Frontal cortex (tissue), 4 donors: ENCODE results near the gene SYNGR4. TPM values are rescaled to one million over a fixed set of nuclear protein-coding genes. Genes with fewer than 3 reads are reported as not detected.

Source experiments
- DNase-seq, 2 donors: peaks; one replicate each; pipeline ENCODE4 v3.0.0; 2012; ENCODE audit warnings: low spot score in 2 of 2
- FAIRE-seq: peaks from 2 replicates; lab custom pipeline; 2012; peaks lifted over from hg19 to GRCh38; lab: Jason Lieb, UNC
- total RNA-seq: library from RNA; depleted of rRNA; stranded (reverse); fragments of >200 nt; gene quantifications from one replicate; pipeline ENCODE4 v1.2.3, GENCODE V29; 2014
- donor health status: control.
- donor health status: control.
- donor health status: control.

SYNGR4 gene
- total RNA-seq, 1 donor from 2014 or later, result not detected

DNA sequence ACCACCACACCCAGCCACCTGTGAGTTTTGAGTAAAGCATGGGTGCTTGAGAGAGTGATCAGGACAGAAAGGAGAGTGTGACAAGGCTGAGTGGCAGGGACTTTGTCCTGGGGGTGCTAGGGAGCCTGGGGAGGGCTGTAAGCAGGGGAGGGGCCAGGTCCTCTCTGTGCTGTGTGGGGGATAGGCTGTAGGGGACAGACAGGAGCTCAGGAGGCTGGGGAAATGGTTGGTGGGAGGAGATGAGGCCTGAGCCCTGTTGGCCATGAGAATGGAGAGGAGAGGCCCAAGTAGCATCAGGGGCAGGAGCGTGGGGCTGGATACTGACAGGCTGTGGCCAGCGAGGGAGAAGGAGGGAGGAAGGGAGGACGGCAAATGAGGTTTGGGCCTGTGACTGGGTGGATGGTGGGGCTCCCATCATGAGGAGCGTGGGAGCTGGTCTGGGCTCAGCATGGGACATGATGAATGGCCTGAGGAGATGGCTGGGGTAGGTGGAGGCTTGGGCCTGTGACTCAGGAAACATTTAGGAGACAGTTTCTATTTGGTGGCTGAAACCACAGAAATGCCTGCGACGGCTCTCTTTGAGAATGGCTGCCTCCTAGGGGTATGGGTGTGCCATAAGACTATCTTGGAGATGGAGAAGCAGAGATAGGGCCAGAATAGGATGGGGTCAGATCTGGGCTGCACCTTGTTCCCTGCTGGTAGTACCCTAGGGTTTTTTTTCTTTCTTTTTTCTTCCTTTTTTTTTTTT lies 54.3 kb downstream of the SYNGR4 start:
- FAIRE-seq, result no peak
- no peak for DNase-seq

DNA sequence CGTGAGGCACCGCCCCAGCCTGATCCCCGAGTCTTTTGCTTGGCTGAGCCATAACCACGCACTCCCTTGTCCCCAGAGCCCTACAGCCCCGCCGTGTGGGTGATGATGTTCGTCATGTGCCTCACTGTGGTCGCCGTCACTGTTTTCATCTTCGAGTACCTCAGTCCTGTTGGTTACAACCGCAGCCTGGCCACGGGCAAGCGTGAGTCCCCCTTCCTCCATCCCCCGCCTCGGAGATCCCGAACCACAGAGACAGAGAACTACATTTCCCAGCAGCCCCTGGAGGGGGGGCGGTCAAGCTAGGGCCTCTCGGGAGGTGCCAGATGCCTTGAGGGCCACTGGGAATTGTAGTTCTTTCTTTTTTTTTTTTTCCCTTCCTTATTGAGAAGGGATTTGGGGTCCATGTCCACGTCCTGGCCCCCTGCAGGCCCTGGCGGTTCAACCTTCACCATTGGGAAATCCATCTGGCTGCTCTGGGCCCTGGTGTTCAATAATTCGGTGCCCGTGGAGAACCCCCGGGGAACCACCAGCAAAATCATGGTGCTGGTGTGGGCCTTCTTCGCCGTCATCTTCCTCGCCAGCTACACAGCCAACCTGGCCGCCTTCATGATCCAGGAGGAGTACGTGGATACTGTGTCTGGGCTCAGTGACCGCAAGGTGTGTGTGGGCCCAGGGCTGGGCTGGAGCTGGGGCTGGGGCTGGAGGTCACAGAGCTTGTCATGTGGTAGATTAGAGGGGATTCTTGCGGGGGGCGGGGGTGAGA lies 55.2 kb downstream of the SYNGR4 start:
- FAIRE-seq (no peak), DNase-seq (peak in 1 of 2 donors; percentile 55)

DNA sequence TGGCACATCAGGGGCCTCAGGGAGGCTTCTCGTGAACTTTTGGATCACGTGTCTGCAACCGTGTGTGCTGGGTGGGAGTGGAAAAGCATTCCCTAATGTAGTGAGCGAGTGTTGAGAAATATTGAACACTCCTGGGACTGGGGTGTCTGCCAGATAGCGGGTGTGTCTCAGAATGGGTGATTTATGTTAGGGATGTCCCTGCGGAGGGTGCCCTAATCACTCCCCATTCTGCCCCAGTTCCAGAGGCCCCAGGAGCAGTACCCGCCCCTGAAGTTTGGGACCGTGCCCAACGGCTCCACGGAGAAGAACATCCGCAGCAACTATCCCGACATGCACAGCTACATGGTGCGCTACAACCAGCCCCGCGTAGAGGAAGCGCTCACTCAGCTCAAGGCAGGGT lies 57.4 kb downstream of the SYNGR4 start:
- DNase-seq (no peak), FAIRE-seq (no peak)

DNA sequence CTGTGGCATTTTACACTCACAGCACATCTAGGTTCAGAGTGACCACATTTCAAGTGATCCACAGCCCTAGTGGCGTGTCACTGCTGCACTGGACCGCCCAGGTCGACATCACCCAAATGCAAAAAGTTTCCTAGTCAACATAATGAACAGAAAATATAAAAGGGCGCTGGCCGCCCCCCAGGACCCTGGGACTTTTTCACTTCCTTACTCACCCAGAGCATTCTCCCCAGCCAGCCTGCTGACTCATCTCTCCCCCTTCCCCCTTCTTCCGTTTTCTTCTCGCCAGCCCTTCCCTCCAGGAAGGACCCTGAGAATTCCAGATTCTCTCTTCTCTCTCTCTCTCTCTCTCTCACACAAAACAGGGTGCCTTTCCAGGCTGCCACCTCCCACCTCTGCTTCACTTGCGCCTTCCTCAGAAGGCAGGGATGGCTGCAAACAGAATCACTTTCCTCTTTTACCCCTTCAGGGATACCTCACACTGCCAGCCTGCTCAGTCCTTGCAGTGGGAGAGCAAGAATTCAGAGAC lies 60.6 kb downstream of the SYNGR4 start:
- no peak for DNase-seq
- no peak for FAIRE-seq

Other genes starting within 250 kb of the SYNGR4 start
- gene LIG1, start 194.0 kb upstream of the SYNGR4 start, total RNA-seq, result 17.9 TPM
- 2.0 TPM for gene ZSWIM9, start 193.7 kb upstream of the SYNGR4 start, total RNA-seq
- gene CARD8, start 108.5 kb upstream of the SYNGR4 start, total RNA-seq, result 12.6 TPM
- 6.9 TPM for gene ZNF114, start 94.3 kb upstream of the SYNGR4 start, total RNA-seq
- 3.7 TPM for gene EMP3, start 38.8 kb upstream of the SYNGR4 start, total RNA-seq
- gene TMEM143, start 427 bp upstream of the SYNGR4 start, total RNA-seq, result 3.7 TPM
- gene KDELR1, start 27.2 kb downstream of the SYNGR4 start, total RNA-seq, result 21.6 TPM
- 2.9 TPM for gene GRIN2D, start 29.3 kb downstream of the SYNGR4 start, total RNA-seq
- 6.9 TPM for gene GRWD1, start 81.6 kb downstream of the SYNGR4 start, total RNA-seq
- 0.82 TPM for gene KCNJ14, start 91.2 kb downstream of the SYNGR4 start, total RNA-seq
- 78.3 TPM for gene CYTH2, start 105.0 kb downstream of the SYNGR4 start, total RNA-seq
- gene LMTK3, start 147.5 kb downstream of the SYNGR4 start, total RNA-seq, result 10.6 TPM
- gene SULT2B1, start 187.8 kb downstream of the SYNGR4 start, total RNA-seq, result 0.82 TPM
- not detected for gene SPACA4, start 242.4 kb downstream of the SYNGR4 start, total RNA-seq